CD14-positive monocyte (primary cell): ENCODE data around the gene DUSP28. TPM values are rescaled to one million over a fixed set of nuclear protein-coding genes. Genes with fewer than 3 reads are reported as not detected.

ENCODE experiments used
- DNase-seq, 3 donors: peaks; one replicate each; pipeline ENCODE4 v3.0.0-alpha.2; 2011 to 2022
- H2AFZ ChIP-seq: 2 replicates; pipeline ENCODE4 v1.6.0; 2012; ENCODE audit warnings: mild to moderate bottlenecking, low read depth, low read length, inconsistent platforms; ENCODE audit not compliant: insufficient read depth, poor library complexity, severe bottlenecking
- H3K27ac ChIP-seq, 2 donors: 1 replicate in 1 of 2; 2 replicates in 1 of 2; pipeline ENCODE4 v1.5.1; 2012 to 2013; ENCODE audit warnings: low read length in 2 of 2, control low read depth in 1 of 2, inconsistent platforms in 1 of 2, low read depth in 1 of 2, mild to moderate bottlenecking in 1 of 2
- H3K27me3 ChIP-seq, 2 donors: one replicate each; pipeline versions ENCODE4 v1.6.0 to v1.6.1; 2011 to 2013; ENCODE audit warnings: low read length in 2 of 2; ENCODE audit not compliant: control insufficient read depth in 2 of 2, insufficient read depth in 2 of 2
- H3K36me3 ChIP-seq, 2 donors: replicated peaks in 1 of 2; 1 replicate in 1 of 2; 2 replicates in 1 of 2; pipeline versions ENCODE4 v1.5.1 to v1.6.1; 2012 to 2013; ENCODE audit warnings: low read length in 2 of 2, control low read depth in 1 of 2, inconsistent platforms in 1 of 2, mild to moderate bottlenecking in 1 of 2; ENCODE audit not compliant: insufficient read depth in 2 of 2, control insufficient read depth in 1 of 2
- H3K4me1 ChIP-seq, 2 donors: 1 replicate in 1 of 2; 2 replicates in 1 of 2; pipeline versions ENCODE4 v1.5.1 to v1.6.1; 2012 to 2013; ENCODE audit warnings: low read length in 2 of 2, control low read depth in 1 of 2, inconsistent platforms in 1 of 2, mild to moderate bottlenecking in 1 of 2, moderate library complexity in 1 of 2; ENCODE audit not compliant: insufficient read depth in 2 of 2, control insufficient read depth in 1 of 2
- H3K4me2 ChIP-seq: replicated peaks from 2 replicates; pipeline ENCODE3; 2012; ENCODE audit warnings: low read length, moderate library complexity, mild to moderate bottlenecking; ENCODE audit not compliant: poor library complexity, severe bottlenecking; ENCODE audit errors: extremely low read depth
- H3K4me3 ChIP-seq, 3 experiments: fragments of 200-600 bp in 1 of 3; sonication (generic) in 1 of 3; replicated peaks in 1 of 3; 1 replicate in 2 of 3; 2 replicates in 1 of 3; pipeline ENCODE4 v1.5.1; 2011 to 2013; ENCODE audit warnings: low read length in 3 of 3, mild to moderate bottlenecking in 3 of 3, control low read depth in 2 of 3, low read depth in 2 of 3, inconsistent platforms in 1 of 3, moderate library complexity in 1 of 3
- H3K79me2 ChIP-seq: 2 replicates; pipeline ENCODE4 v1.6.0; 2012; ENCODE audit warnings: mild to moderate bottlenecking, control low read depth, inconsistent platforms, low read length, moderate library complexity; ENCODE audit not compliant: insufficient read depth
- H3K9ac ChIP-seq: 2 replicates; pipeline ENCODE4 v1.6.0; 2017; ENCODE audit warnings: low read length, mild to moderate bottlenecking; ENCODE audit not compliant: insufficient read depth, poor library complexity, severe bottlenecking
- H3K9me3 ChIP-seq, 2 donors: replicated peaks in 1 of 2; 1 replicate in 1 of 2; 2 replicates in 1 of 2; pipeline versions ENCODE4 v1.5.1 to v1.6.1; 2012 to 2013; ENCODE audit warnings: low read length in 2 of 2, control low read depth in 1 of 2; ENCODE audit not compliant: control insufficient read depth in 1 of 2, insufficient read depth in 1 of 2
- H4K20me1 ChIP-seq: 2 replicates; pipeline ENCODE4 v1.6.0; 2012; ENCODE audit warnings: mild to moderate bottlenecking, low read length, control low read depth, moderate library complexity; ENCODE audit not compliant: insufficient read depth
- H3K27ac Mint-ChIP-seq, 7 donors: one replicate each; pipeline ENCODE4 v1.8.0; 2020; ENCODE audit warnings: mild to moderate bottlenecking in 7 of 7, mixed read lengths in 7 of 7, moderate library complexity in 6 of 7, inconsistent platforms in 2 of 7
- H3K27me3 Mint-ChIP-seq, 3 donors: one replicate each; pipeline ENCODE4 v1.8.0; 2021 to 2022; ENCODE audit warnings: low read depth in 3 of 3, mild to moderate bottlenecking in 3 of 3, mixed read lengths in 3 of 3, moderate library complexity in 3 of 3, inconsistent platforms in 1 of 3
- H3K36me3 Mint-ChIP-seq, 2 donors: one replicate each; pipeline ENCODE4 v1.8.0; 2020; ENCODE audit warnings: mixed read lengths in 2 of 2, inconsistent platforms in 1 of 2, mild to moderate bottlenecking in 1 of 2
- H3K4me1 Mint-ChIP-seq: one replicate; pipeline ENCODE4 v1.8.0; 2020; ENCODE audit warnings: mild to moderate bottlenecking, mixed read lengths
- H3K4me3 Mint-ChIP-seq, 2 donors: one replicate each; pipeline ENCODE4 v1.8.0; 2020; ENCODE audit warnings: mild to moderate bottlenecking in 2 of 2, mixed read lengths in 2 of 2, moderate library complexity in 1 of 2
- H3K9me3 Mint-ChIP-seq, 7 donors: one replicate each; pipeline ENCODE4 v1.8.0; 2020 to 2022; ENCODE audit warnings: mixed read lengths in 7 of 7, mild to moderate bottlenecking in 6 of 7, moderate library complexity in 6 of 7, inconsistent platforms in 2 of 7
- WGBS: methylation state at CpG from one replicate; pipeline ENCODE4 v1.1.5; 2013; ENCODE audit warnings: missing lambda C conversion rate; ENCODE audit not compliant: insufficient coverage; 5-methylcytosine and 5-hydroxymethylcytosine counted together
- intact Hi-C, 2 donors: fragments of 100-400 bp; cut with micrococcal nuclease; formaldehyde crosslinking; loops; one replicate each; pipeline versions ENCODE4 v1.15.0 to v1.15.1; 2023
- polyA plus RNA-seq, 3 donors: library from polyadenylated mRNA; depleted of rRNA in 1 of 3; unstranded in 2 of 3; stranded (reverse) in 1 of 3; fragments of 300-500 nt in 2 of 3; fragments of >200 nt in 1 of 3; fragmentation: Illumina TruSeq in 2 of 3; gene quantifications; 1 replicate in 2 of 3; 2 replicates in 1 of 3; pipeline ENCODE4 v1.2.3, GENCODE V29; 2012 to 2021
- TF ChIP-seq, protein P1 (sequence below): fragments of 200-600 bp; IDR thresholded peaks from one replicate; pipeline ENCODE4 v1.8.0; 2022; ENCODE audit warnings: antibody characterized with exemption, mild to moderate bottlenecking

The DUSP28 gene
- polyA plus RNA-seq, 3 donors = 10.8 to 17.7 (median 17.1) TPM

DNA sequence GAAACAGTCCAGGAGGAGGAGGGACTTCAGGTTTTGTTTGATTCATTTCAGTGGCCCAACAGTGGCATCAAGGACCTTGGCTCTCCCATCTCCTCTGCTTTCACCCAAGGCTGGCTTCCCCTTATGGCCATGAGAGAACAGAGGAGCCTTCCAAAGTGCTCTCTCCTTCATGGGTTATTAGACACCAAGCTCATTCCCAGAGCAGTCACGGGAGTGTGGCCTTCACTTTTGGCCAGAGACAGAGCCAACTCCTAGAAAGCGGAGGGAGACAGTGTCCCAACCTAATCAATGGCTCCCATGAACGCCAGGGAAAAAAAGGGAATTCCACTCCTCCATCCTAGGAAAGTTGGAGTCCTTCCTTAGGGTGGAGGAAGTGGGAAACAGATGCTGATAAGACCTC is 871 bp upstream of the DUSP28 start:
- H3K4me1 ChIP-seq = peaks cover 62 to 77% of the 10 kb centered on the region in 2 donors
- Mint-ChIP-seq H3K4me3 (peak overlapping the region; percentile 43 to 59), H3K9me3 (peaks cover 0 to 4% (median 0%) of the 10 kb centered on the region in 7 donors), H3K27ac (peak overlapping the region; percentile 67 to 97 (median 81)), H3K36me3 (peaks cover 39 to 44% of the 10 kb centered on the region in 2 donors), H3K4me1 (peaks cover 61% of the 10 kb centered on the region), H3K27me3 (peaks cover 0 to 7% (median 4%) of the 10 kb centered on the region in 3 donors)
- H3K27ac ChIP-seq = peak overlapping the region in 1 of 2 donors; percentile 98
- no peak overlapping the region for H2AFZ ChIP-seq
- H3K4me2 ChIP-seq = peak overlapping the region; percentile 82
- peaks cover 0 to 18% of the 10 kb centered on the region in 2 donors for H3K36me3 ChIP-seq
- H3K9ac ChIP-seq = no peak overlapping the region
- intact Hi-C loops = loop anchor here in 1 of 2 donors (5.0 kb wide), 1 partner anchor 42 kb away; no protein-coding TSS in a partner anchor
- DNase-seq = peak in 1 of 3 donors; percentile 26
- TF ChIP-seq, protein P1, sequence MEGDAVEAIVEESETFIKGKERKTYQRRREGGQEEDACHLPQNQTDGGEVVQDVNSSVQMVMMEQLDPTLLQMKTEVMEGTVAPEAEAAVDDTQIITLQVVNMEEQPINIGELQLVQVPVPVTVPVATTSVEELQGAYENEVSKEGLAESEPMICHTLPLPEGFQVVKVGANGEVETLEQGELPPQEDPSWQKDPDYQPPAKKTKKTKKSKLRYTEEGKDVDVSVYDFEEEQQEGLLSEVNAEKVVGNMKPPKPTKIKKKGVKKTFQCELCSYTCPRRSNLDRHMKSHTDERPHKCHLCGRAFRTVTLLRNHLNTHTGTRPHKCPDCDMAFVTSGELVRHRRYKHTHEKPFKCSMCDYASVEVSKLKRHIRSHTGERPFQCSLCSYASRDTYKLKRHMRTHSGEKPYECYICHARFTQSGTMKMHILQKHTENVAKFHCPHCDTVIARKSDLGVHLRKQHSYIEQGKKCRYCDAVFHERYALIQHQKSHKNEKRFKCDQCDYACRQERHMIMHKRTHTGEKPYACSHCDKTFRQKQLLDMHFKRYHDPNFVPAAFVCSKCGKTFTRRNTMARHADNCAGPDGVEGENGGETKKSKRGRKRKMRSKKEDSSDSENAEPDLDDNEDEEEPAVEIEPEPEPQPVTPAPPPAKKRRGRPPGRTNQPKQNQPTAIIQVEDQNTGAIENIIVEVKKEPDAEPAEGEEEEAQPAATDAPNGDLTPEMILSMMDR = no peak
- H4K20me1 ChIP-seq = peaks cover 53% of the 10 kb centered on the region
- peaks cover 76% of the 10 kb centered on the region for H3K79me2 ChIP-seq
- H3K9me3 ChIP-seq = no peaks in the 10 kb centered on the region
- H3K4me3 ChIP-seq = peak overlapping the region in 1 of 3 experiments; percentile 79
- WGBS = 100% methylated on average over 2 of the region's 3 CpGs
- H3K27me3 ChIP-seq = no peaks in the 10 kb centered on the region

DNA sequence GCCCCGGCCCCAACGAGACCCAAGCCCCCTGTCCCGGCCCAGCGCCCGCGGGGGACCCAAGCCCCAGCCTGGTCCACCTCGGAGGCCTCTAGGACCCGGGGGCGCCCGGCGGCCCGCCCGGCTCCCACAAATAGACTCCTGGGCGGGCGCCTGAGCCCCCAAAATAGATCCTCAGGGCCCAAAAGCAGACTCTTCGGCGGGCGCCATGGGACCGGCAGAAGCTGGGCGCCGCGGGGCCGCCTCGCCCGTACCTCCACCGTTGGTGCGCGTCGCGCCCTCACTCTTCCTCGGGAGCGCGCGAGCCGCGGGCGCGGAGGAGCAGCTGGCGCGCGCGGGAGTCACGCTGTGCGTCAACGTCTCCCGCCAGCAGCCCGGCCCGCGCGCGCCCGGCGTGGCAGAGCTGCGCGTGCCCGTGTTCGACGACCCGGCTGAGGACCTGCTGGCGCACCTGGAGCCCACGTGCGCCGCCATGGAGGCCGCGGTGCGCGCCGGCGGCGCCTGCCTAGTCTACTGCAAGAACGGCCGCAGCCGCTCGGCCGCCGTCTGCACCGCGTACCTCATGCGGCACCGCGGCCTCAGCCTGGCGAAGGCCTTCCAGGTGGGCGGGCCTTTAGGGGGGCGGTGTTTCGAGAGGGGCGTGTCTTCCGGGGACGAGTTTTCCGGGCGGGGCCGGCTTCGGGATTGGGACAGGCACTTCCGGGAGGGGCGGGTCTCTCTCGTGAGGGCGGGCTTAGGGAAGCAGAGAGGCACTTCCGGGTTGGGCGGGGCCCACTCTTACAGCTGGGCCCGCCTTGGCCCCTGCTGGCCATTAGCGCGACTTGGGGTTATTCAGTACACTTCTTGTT is 545 bp downstream of the DUSP28 start:
- intact Hi-C loops = loop anchor here (2.0 to 5.0 kb wide), 4 partner anchors 24 to 67 kb away; partner anchors contain the start of gene GPR35 (in 2 of the 2)
- Mint-ChIP-seq H3K9me3 (peaks cover 0 to 4% (median 0%) of the 10 kb centered on the region in 7 donors), H3K36me3 (peaks cover 32 to 37% of the 10 kb centered on the region in 2 donors), H3K27ac (peak overlapping the region; percentile 93 to 100 (median 97)), H3K4me3 (peak overlapping the region; percentile 84 to 92), H3K27me3 (peaks cover 0 to 7% (median 6%) of the 10 kb centered on the region in 3 donors), H3K4me1 (peaks cover 73% of the 10 kb centered on the region)
- TF ChIP-seq, protein P1 = peak; percentile 30
- no peaks in the 10 kb centered on the region for H3K9me3 ChIP-seq
- peaks cover 76 to 91% of the 10 kb centered on the region in 2 donors for H3K4me1 ChIP-seq
- peak overlapping the region; percentile 36 for H2AFZ ChIP-seq
- peak overlapping the region; percentile 66 to 80 (median 79) for H3K4me3 ChIP-seq
- peak; percentile 97 to 99 (median 99) for DNase-seq
- peaks cover 0 to 4% of the 10 kb centered on the region in 2 donors for H3K36me3 ChIP-seq
- peaks cover 73% of the 10 kb centered on the region for H3K79me2 ChIP-seq
- peak overlapping the region; percentile 82 for H3K4me2 ChIP-seq
- H3K27ac ChIP-seq = peak overlapping the region; percentile 97 to 98
- peaks cover 43% of the 10 kb centered on the region for H4K20me1 ChIP-seq
- peak overlapping the region; percentile 97 for H3K9ac ChIP-seq
- WGBS = under 1% methylated on average over 94 of the region's 101 CpGs
- H3K27me3 ChIP-seq = no peaks in the 10 kb centered on the region
